NCI-H526 treated with DMSO at 0.1 percent for 48 hours (cell line): ENCODE results near the gene TARP.

Source experiments
- DNase-seq: peaks from one replicate; lab custom pipeline; 2025; lab: John Stamatoyannopoulos, UW

Gene TARP

GRCh38 chr7:38273286-38273995 lies at the start of gene TARP:
Gene TARP, minus strand, starts transcription at chr7:38273636.
- no peak for DNase-seq

- no peak for DNase-seq
These were observed 49.7 kb upstream of the TARP start for GRCh38 chr7:38323156-38323555.

GRCh38 chr7:38322461-38322860 lies 49.0 kb upstream of the TARP start:
- DNase-seq = no peak

- no peak for DNase-seq
These were observed 48.5 kb upstream of the TARP start for GRCh38 chr7:38321967-38322366.

GRCh38 chr7:38321515-38321944 lies 48.1 kb upstream of the TARP start:
- no peak for DNase-seq

- no peak for DNase-seq
These were observed 47.6 kb upstream of the TARP start for GRCh38 chr7:38321050-38321449.

- DNase-seq = no peak
These were observed 46.4 kb upstream of the TARP start for GRCh38 chr7:38319873-38320272.

- peak; percentile 75 for DNase-seq
These were observed 45.5 kb upstream of the TARP start for GRCh38 chr7:38318803-38319416.

GRCh38 chr7:38318241-38318640 lies 44.8 kb upstream of the TARP start:
- no peak for DNase-seq

GRCh38 chr7:38317515-38317914 lies 44.1 kb upstream of the TARP start:
- no peak for DNase-seq

GRCh38 chr7:38316733-38317360 lies 43.4 kb upstream of the TARP start:
- DNase-seq = no peak

- DNase-seq = no peak
These were observed 42.0 kb upstream of the TARP start for GRCh38 chr7:38315410-38315809.

GRCh38 chr7:38312821-38313220 lies 39.4 kb upstream of the TARP start:
- DNase-seq = no peak

GRCh38 chr7:38311329-38311937 lies 38.0 kb upstream of the TARP start:
- DNase-seq = no peak

- no peak for DNase-seq
These were observed 37.2 kb upstream of the TARP start for GRCh38 chr7:38310591-38311101.

GRCh38 chr7:38309555-38309954 lies 36.1 kb upstream of the TARP start:
- no peak for DNase-seq

- no peak for DNase-seq
These were observed 34.7 kb upstream of the TARP start for GRCh38 chr7:38308140-38308539.

- DNase-seq = no peak
These were observed 34.2 kb upstream of the TARP start for GRCh38 chr7:38307640-38308039.

GRCh38 chr7:38306914-38307313 lies 33.5 kb upstream of the TARP start:
- DNase-seq = no peak

- no peak for DNase-seq
These were observed 32.7 kb upstream of the TARP start for GRCh38 chr7:38306171-38306570.

GRCh38 chr7:38303866-38304265 lies 30.4 kb upstream of the TARP start:
- no peak for DNase-seq

- DNase-seq = no peak
These were observed 26.7 kb upstream of the TARP start for GRCh38 chr7:38300175-38300574.
